HEK293T (cell line): ENCODE results near the gene ARMC2.

Experiments
- ELF4 ChIP-seq: fragments of 450-650 bp; IDR thresholded peaks from 2 replicates; pipeline ENCODE4 v1.6.1; 2017; ENCODE audit warnings: antibody characterized with exemption
- FOXK2 ChIP-seq: fragments of 450-650 bp; IDR thresholded peaks from 2 replicates; pipeline ENCODE4 v1.6.1; 2016; ENCODE audit warnings: mild to moderate bottlenecking
- FOXM1 ChIP-seq: fragments of 450-650 bp; IDR thresholded peaks from 2 replicates; pipeline ENCODE4 v1.6.1; 2017; ENCODE audit warnings: mild to moderate bottlenecking, borderline replicate concordance
- HDGF ChIP-seq: fragments of 450-650 bp; IDR thresholded peaks from 2 replicates; pipeline ENCODE4 v1.6.1; 2017; ENCODE audit warnings: antibody characterized with exemption, borderline replicate concordance
- L3MBTL2 ChIP-seq: fragments of 450-650 bp; conservative IDR thresholded peaks from 2 replicates; pipeline ENCODE4 v1.6.1; 2016; ENCODE audit warnings: mild to moderate bottlenecking
- SP1 ChIP-seq: fragments of 450-650 bp; IDR thresholded peaks from 2 replicates; pipeline ENCODE4 v1.6.1; 2017
- ZNF384 ChIP-seq: fragments of 450-650 bp; IDR thresholded peaks from 2 replicates; pipeline ENCODE4 v1.6.1; 2016

GRCh38 chr6:108961985-108962384 is 113.8 kb downstream of the ARMC2 start:
- TF ChIP-seq SP1 (no peak), HDGF (no peak), FOXK2 (no peak), ZNF384 (no peak), L3MBTL2 (no peak), FOXM1 (no peak), ELF4 (no peak)
